Measurements from ENCODE around the gene LEPROT.
"Not testable (repeated sequence)": the region's sequence is repeated elsewhere in the genome, so short reads cannot be mapped to it uniquely, and the experiment has no call there.

Gene LEPROT

DNA sequence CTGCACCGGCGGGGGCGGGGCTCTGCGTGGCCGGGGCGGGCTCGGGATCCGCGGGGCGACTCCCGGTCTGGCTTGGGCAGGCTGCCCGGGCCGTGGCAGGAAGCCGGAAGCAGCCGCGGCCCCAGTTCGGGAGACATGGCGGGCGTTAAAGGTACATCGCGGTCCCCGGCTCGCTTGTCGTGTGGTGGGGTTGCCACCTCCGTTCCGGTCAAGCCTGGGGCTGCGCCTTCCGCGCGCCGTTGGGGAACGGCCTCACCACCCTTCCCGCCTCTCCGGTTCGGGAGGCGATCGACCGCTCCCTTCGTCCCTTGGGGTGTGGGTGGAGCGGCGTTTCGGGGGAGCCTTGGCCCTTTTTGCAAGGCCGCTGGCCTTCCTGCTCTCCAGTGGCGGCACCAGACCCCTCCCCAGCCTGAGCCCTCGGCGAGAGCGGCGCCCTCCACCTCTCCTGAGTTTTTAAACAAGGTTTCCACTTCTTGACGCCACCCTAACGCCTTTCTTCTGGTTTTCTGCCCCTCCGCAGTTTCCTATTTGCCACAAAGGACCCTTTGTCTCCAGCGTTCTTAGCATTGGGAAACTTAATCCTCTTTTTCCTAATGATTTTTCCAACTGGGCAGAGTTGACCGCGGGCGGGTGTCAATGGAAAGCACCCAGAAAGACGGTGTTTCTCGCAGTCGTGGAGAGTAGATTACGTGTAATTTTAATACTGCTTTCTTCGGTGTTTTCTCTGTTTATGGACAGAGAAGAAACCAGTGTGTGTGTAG, at the start of gene LEPROT, which contains the start of gene LEPR:
TSS of gene LEPROT (plus strand) at position 79 of the 761 bp plus-strand sequence. CDS start at position 136, 57 bp downstream.
TSS of gene LEPR (plus strand) at position 79 of the 761 bp plus-strand sequence. CDS start 144,898 bp downstream, outside the sequence.
- no peak for DNase-seq

DNA sequence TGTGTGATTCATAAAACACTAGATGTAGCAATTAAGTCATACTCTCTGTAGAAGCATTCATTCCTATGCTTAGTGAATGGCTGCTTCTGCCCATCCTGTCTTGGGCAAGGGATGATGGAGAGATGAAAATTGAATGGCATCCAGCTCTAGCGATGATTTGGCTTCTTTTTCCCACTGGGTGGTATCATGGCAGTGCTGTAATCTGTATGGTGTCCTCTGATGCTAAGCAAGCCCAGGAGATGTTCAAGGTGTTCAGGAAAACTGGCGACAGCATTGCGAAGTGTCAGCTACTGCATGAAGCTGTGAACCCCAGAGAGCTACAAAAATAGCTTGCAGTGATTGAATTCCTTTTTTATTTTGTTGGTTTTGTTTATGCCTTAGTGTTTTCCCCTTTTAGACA, 48.9 kb upstream of the LEPROT start:
- DNase-seq, result no peak

GRCh38 chr1:65372557-65372956, 47.9 kb upstream of the LEPROT start:
- no peak for DNase-seq

DNA sequence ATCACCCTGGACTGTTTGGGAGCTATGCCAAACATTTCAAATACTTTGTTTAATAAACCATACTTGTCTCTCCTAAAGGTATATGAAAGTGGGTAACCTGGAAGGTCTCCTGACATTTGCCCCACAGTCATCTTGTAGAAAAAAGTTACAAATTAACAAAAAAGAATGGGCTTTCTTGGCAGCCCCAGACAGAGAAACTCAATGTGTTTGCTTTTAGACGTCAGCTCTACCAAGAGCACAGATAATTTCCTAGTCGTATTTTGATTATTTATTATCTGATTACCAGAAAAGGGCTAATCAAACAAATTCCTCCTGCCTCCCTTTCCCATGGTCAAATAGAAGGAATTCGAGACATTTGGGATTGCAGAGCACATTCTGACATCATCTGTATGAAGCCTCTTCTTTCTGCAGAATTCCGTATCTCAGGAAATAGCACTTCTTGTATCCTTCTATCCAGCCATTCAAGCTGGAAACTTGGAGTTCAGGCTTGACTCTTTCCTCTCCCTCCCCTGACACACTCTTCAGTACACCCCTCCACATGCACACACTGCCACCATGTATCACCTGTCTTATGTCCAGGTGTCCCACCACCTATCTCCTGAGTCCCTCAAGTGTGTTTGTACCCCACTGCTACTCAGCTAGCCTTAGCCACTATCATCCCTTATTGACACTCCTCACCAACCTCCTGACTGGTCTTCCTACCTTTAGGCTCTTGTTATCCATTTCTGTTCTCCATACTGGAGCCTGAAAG, 42.8 kb upstream of the LEPROT start:
- no peak for DNase-seq

DNA sequence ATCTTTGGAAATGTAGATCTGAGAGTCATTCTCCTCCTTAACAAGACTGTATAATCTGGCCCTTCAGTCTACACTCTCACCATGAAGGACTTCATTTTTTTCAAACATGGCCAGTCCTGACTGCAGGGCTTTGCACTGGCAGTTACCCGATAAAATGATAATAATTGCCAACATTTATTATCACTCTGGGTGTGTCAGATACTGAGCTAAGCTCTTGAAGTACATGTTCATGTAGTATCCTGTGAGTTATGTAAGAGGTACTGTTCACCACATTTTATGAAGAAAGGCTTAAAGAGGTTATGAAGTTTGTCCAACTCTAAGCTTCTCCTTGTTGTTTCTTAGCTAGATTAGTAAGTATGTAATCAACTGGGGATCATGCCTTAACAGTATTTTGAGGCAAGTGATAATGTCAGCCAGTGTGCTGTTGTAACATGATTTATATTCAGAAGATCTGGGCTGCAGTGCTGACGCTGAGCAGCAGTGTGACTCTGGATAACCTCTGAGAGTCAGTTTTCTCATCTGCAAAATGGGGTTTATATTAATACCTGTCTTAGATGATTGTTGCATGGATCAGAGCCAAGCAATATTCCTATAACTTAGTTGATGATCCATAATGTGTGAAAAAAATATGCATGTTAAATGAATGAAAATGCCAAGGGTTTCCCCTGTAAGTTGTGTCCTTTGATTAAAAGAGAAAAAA, 42.1 kb upstream of the LEPROT start:
- DNase-seq, result no peak

- not testable (repeated sequence) for DNase-seq
Measured at GRCh38 chr1:65384426-65384825, 36.0 kb upstream of the LEPROT start.

GRCh38 chr1:65386439-65386838, 34.0 kb upstream of the LEPROT start:
- no peak for DNase-seq

- no peak for DNase-seq
Measured at GRCh38 chr1:65387821-65388220, 32.6 kb upstream of the LEPROT start.

DNA sequence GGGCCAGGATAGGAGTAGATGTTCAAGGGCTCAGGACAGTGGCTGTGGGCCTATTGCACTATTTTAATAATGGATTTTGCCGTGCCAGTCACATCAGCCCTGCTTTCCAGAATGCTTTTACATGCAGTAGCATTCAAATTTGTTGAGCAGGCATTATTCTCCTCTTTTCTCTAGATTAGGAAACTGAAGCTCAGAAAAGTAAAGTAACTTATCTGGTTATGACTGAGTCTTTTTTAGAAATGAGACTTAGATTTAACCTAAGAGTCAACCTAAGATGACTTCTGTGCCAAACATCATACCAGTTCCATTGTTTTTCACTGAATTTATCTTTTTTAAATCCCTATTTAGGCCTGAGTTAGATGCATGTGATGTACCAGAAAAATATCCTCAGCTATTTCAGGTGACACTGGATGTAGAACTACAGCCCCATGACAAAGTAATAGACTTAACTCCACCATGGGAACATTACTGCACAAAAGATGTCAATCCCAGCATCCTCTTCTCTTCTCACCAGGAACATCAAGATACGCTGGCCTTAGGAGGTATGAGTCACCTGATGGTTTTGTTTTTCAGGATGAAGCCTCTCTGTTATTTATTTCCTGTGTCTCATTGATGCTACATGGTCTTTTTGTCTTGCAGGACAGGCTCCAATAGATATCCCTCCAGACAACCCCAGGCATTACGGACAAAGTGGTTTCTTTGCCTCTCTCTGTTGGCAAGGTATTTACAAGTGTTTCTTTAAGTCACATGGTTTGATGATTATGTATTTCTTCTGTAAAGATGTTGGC, 31.4 kb upstream of the LEPROT start:
- DNase-seq, result no peak

DNA sequence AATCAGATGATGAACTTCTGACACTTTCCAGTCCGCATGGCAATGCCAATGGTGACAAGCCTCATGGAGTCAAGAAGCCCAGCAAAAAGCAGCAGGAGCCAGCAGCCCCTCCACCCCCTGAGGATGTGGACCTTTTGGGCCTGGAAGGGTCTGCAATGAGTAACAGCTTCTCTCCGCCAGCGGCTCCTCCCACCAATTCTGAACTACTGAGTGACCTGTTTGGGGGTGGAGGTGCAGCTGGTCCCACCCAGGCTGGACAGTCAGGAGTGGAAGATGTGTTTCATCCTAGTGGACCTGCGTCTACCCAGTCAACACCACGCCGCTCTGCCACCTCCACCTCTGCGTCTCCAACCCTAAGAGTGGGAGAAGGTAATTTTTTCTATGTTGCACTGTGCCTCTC, 28.0 kb upstream of the LEPROT start:
- DNase-seq, result no peak

DNA sequence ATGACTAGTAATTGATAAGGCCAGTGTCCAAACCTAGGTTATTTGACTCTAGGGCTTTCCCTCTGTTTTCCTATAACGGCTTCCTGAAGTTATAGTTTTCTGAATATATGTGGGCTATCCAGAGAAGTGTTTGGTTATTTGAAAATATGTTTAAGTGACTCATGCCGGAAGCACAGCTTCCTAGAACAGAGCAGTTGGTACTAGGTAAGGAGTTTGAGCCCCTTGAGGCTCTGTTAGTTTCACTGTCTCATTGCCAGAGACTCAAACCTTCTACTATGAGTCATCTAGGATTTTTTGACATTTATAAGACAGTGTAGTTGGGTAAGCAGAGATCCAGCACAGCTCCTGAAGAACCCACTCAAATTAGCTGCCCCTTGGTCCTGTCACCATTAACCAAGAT, 27.1 kb upstream of the LEPROT start:
- DNase-seq, result peak; percentile 21

- DNase-seq, result no peak
Measured at GRCh38 chr1:65393928-65394327, 26.5 kb upstream of the LEPROT start.

DNA sequence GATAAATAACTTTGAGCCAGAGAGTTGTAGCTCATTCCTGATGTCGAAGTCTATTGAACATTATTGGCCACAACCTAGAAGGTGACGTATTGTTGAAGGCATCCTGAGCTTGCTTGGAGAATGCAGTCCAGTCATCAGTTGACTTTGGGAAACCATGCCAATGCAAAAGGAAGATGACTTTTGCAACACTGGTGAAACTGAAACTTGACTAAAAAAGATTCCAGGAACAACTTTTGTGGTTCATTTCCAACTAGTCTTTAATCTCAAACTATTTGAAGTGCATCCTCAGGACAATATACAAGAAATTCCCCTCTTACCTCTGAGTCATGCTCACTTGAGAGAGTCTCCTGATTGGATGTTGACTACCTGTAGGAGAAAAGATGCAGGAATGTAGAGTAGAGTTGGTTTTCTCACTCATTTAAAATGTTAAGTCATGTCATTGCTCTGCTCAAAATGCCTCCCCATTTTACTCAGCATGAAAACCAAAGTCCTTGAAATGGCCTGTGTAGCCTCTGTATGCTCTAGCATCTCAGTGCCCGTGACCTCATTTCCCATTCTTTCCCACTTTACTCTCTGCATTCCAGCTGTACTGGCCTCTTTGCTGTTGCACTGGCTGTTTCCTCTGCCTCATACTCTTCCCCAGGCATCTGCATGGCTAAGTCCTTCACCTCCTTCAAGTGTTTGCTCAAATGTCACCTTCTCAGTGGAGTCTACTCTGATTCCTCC, 24.4 kb upstream of the LEPROT start:
- DNase-seq, result no peak

GRCh38 chr1:65398083-65398482, 22.4 kb upstream of the LEPROT start:
- no peak for DNase-seq

GRCh38 chr1:65399003-65399402, 21.5 kb upstream of the LEPROT start:
- DNase-seq, result no peak

- no peak for DNase-seq
Measured at GRCh38 chr1:65401612-65402011, 18.9 kb upstream of the LEPROT start.

DNA sequence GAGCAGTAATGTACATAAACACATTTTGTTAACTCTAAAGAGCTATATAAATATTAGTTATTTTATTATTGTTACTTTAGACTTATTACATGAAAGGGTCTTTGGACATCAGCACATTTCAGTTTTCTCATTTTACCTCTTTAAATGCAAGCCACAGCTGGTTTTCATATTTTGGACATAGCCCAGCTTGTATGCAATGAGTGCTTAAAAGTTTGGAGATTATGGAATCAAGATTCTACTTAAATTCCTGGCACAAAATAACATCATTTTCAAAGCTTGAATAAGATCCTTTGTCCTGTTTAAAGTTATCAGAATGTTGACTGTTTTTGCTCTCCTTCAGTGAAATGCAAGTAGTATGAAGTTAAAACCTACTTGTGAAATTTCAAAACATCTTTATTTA, 15.5 kb upstream of the LEPROT start:
- no peak for DNase-seq

- no peak for DNase-seq
Measured at GRCh38 chr1:65407877-65408276, 12.6 kb upstream of the LEPROT start.

DNA sequence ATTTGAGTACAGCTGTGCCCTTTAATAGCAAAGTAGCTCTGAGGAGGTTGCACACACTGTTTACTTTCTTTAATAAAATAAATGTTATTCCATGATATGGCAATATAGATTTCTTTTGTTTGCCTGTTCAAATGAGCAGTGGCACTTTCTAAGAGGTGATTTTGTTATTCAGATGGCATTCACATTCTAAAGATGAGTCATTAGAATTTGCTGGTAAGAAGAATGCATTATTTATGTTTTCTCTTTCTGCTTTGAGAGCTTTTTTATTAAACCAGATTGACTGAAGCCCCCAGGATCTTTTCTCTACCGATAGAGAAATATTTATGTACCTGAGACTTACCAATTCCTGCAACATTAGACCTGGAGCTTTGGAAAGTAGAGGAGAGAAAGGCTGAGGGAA, 11.2 kb upstream of the LEPROT start:
- no peak for DNase-seq

DNA sequence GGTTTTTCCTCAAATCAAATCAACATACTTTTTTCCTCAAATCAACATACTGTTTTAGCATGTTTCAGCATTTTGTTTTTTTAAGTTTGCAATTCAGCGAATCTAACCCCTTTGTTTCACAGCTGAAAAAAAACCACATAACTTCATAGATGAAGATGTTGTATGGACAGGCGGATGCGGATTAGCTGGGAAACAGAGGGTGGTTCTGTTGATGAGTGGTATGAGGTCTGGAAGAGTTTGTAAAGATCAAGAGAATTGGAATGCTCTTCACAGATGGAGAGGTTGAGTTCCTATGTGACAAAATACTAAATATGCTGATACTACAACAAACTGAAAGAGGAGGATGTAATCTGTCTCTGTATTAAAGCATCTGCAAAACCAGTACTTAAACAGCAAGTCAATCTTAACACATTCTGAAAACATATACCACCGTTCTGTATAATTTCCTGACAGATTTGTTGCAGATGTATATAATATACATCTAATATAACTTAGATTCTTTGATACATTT, 10.6 kb upstream of the LEPROT start:
- DNase-seq, result no peak

- no peak for DNase-seq
Measured at GRCh38 chr1:65412256-65412983, 8.0 kb upstream of the LEPROT start.

All from activated CD4-positive, alpha-beta T cell treated with anti-CD3 and anti-CD28 coated beads for 48 hours (primary cell).